ENCODE data around the gene NOX4.
"Not testable (repeated sequence)": the region's sequence is repeated elsewhere in the genome, so short reads cannot be mapped to it uniquely, and the experiment has no call there.

NOX4 gene

GRCh38 chr11:89378986-89379385 is 112.2 kb downstream of the NOX4 start:
- DNase-seq = not testable (repeated sequence)

GRCh38 chr11:89369356-89369755 is 121.8 kb downstream of the NOX4 start:
- not testable (repeated sequence) for DNase-seq

GRCh38 chr11:89364856-89365255 is 126.3 kb downstream of the NOX4 start:
- DNase-seq = not testable (repeated sequence)

GRCh38 chr11:89361734-89362133 is 129.4 kb downstream of the NOX4 start:
- no peak for DNase-seq

- DNase-seq = not testable (repeated sequence)
Observed at GRCh38 chr11:89359208-89359607, 132.0 kb downstream of the NOX4 start.

- DNase-seq = no peak
Observed at GRCh38 chr11:89358761-89359160, 132.4 kb downstream of the NOX4 start.

- DNase-seq = no peak
Observed at GRCh38 chr11:89355646-89356045, 135.5 kb downstream of the NOX4 start.

GRCh38 chr11:89354513-89354912 is 136.7 kb downstream of the NOX4 start:
- DNase-seq = not testable (repeated sequence)

- no peak for DNase-seq
Observed at GRCh38 chr11:89347071-89347470, 144.1 kb downstream of the NOX4 start.

GRCh38 chr11:89346601-89347000 is 144.6 kb downstream of the NOX4 start:
- no peak for DNase-seq

GRCh38 chr11:89342880-89343572 is 148.1 kb downstream of the NOX4 start:
- DNase-seq = not testable (repeated sequence)

GRCh38 chr11:89340450-89340849 is 150.7 kb downstream of the NOX4 start:
- not testable (repeated sequence) for DNase-seq

GRCh38 chr11:89338073-89338472 is 153.1 kb downstream of the NOX4 start:
- DNase-seq = not testable (repeated sequence)

- DNase-seq = not testable (repeated sequence)
Observed at GRCh38 chr11:89337100-89337650, 154.0 kb downstream of the NOX4 start.

- not testable (repeated sequence) for DNase-seq
Observed at GRCh38 chr11:89333704-89334103, 157.5 kb downstream of the NOX4 start.

- not testable (repeated sequence) for DNase-seq
Observed at GRCh38 chr11:89331940-89332339, 159.2 kb downstream of the NOX4 start.

- DNase-seq = no peak
Observed at GRCh38 chr11:89327885-89328284, 163.3 kb downstream of the NOX4 start.

GRCh38 chr11:89321401-89321800 is 169.8 kb downstream of the NOX4 start:
- no peak for DNase-seq

GRCh38 chr11:89310607-89311006 is 180.6 kb downstream of the NOX4 start:
- not testable (repeated sequence) for DNase-seq

- not testable (repeated sequence) for DNase-seq
Observed at GRCh38 chr11:89309321-89309985, 181.7 kb downstream of the NOX4 start.

GRCh38 chr11:89308272-89308671 is 182.9 kb downstream of the NOX4 start:
- DNase-seq = not testable (repeated sequence)

GRCh38 chr11:89303029-89303428 is 188.1 kb downstream of the NOX4 start:
- DNase-seq = not testable (repeated sequence)

- not testable (repeated sequence) for DNase-seq
Observed at GRCh38 chr11:89295023-89295422, 196.2 kb downstream of the NOX4 start.

All from central memory CD4-positive, alpha-beta T cell (primary cell).